Spleen (tissue), 11 donors: ENCODE results near the gene GBX1. TPM values are rescaled to one million over a fixed set of nuclear protein-coding genes. Genes with fewer than 3 reads are reported as not detected.

Experiments used
- DNase-seq: peaks from one replicate; pipeline ENCODE4 v3.0.0-alpha.2; 2020
- H3K27ac ChIP-seq, 8 donors: fragments of 200-600 bp; sonication (generic) in 7 of 8; 1 replicate in 4 of 8; 2 replicates in 4 of 8; pipeline versions ENCODE4 v1.5.0 to v1.8.0; 2016 to 2021; ENCODE audit warnings: inconsistent platforms in 4 of 8, mild to moderate bottlenecking in 4 of 8, moderate library complexity in 1 of 8
- H3K27me3 ChIP-seq, 7 donors: fragments of 200-600 bp; sonication (generic) in 6 of 7; replicated peaks in 1 of 7; 1 replicate in 4 of 7; 2 replicates in 3 of 7; pipeline versions ENCODE4 v1.5.0 to v1.8.0; 2016 to 2021; ENCODE audit warnings: inconsistent platforms in 3 of 7, mild to moderate bottlenecking in 1 of 7
- H3K36me3 ChIP-seq, 6 donors: fragments of 200-600 bp; sonication (generic) in 5 of 6; 1 replicate in 4 of 6; 2 replicates in 2 of 6; pipeline versions ENCODE4 v1.5.0 to v1.8.0; 2016 to 2021; ENCODE audit warnings: inconsistent platforms in 2 of 6
- H3K4me1 ChIP-seq, 6 donors: fragments of 200-600 bp; sonication (generic) in 5 of 6; 1 replicate in 3 of 6; 2 replicates in 3 of 6; pipeline versions ENCODE4 v1.5.0 to v1.8.0; 2016 to 2021; ENCODE audit warnings: inconsistent platforms in 3 of 6
- H3K4me3 ChIP-seq, 8 donors: fragments of 200-600 bp; sonication (generic) in 7 of 8; 1 replicate in 4 of 8; 2 replicates in 4 of 8; pipeline versions ENCODE4 v1.5.0 to v1.8.0; 2016 to 2021; ENCODE audit warnings: inconsistent platforms in 4 of 8, mild to moderate bottlenecking in 4 of 8, moderate library complexity in 2 of 8
- H3K9me3 ChIP-seq, 8 donors: fragments of 200-600 bp; sonication (generic) in 7 of 8; 1 replicate in 4 of 8; 2 replicates in 4 of 8; pipeline versions ENCODE4 v1.5.0 to v1.8.0; 2016 to 2021; ENCODE audit warnings: inconsistent platforms in 4 of 8
- POLR2A ChIP-seq, 3 donors: fragments of 450-650 bp; IDR thresholded peaks; one replicate each; pipeline ENCODE4 v1.5.1; 2017; ENCODE audit warnings: antibody characterized with exemption in 3 of 3, mild to moderate bottlenecking in 1 of 3
- POLR2AphosphoS5 ChIP-seq, 3 donors: sonication (generic); formaldehyde crosslinking; IDR thresholded peaks; one replicate each; pipeline ENCODE4 v1.5.1; 2017; ENCODE audit warnings: antibody characterized with exemption in 3 of 3
- WGBS, 5 donors: extraction: QIAGEN DNeasy Blood & Tissue Kit in 3 of 5; methylation state at CpG; one replicate each; pipeline versions ENCODE4 v1.1.5 to v1.1.7; 2013 to 2018; 5-methylcytosine and 5-hydroxymethylcytosine counted together
- intact Hi-C: fragments of 100-400 bp; cut with DNase I; formaldehyde crosslinking; loops from one replicate; pipeline ENCODE4 v1.15.0; 2023; ENCODE audit warnings: low total_unique reads
- polyA plus RNA-seq, 3 donors: library from polyadenylated mRNA; stranded (reverse); fragments of 200-250 nt; gene quantifications; one replicate each; pipeline ENCODE4 v1.2.1, GENCODE V29; 2013
- total RNA-seq, 7 donors: library from RNA; depleted of rRNA in 3 of 7; stranded (reverse); fragments of >200 nt in 3 of 7; fragmentation: NEBNext Ultra II Directional in 4 of 7; extraction: Animal tissue kit (Norgen Biotek cat#: 25700) in 4 of 7; gene quantifications; one replicate each; pipeline versions ENCODE4 v1.1.0 to v1.2.1, GENCODE V29; 2016 to 2021
- TF ChIP-seq, protein P1 (sequence below), 11 experiments: fragments of 200-600 bp in 7 of 11; fragments of 450-650 bp in 4 of 11; sonication (generic) in 4 of 11; IDR thresholded peaks in 8 of 11; conservative IDR thresholded peaks in 3 of 11; 1 replicate in 7 of 11; 2 replicates in 4 of 11; pipeline versions ENCODE4 v1.4.0 to v1.8.0; 2016 to 2021; ENCODE audit warnings: antibody characterized with exemption in 11 of 11, inconsistent platforms in 4 of 11, mild to moderate bottlenecking in 1 of 11
- donor health status: healthy with polysubstance abuse.
- donor health status: DM: no; HTN: no; CAD: no; lungs with moderate emphysema.
- donor health status: DM: no; HTN: no; CAD: no.
- donor health status: Bipolar disorder and iron deficiency.
- donor health status: healthy.
- donor health status: DM: no; HTN: no; CAD: no.
- donor health status: DM: yes; HTN: yes; CAD: no.

Gene GBX1
- total and polyA plus RNA-seq, 10 donors = not detected

DNA sequence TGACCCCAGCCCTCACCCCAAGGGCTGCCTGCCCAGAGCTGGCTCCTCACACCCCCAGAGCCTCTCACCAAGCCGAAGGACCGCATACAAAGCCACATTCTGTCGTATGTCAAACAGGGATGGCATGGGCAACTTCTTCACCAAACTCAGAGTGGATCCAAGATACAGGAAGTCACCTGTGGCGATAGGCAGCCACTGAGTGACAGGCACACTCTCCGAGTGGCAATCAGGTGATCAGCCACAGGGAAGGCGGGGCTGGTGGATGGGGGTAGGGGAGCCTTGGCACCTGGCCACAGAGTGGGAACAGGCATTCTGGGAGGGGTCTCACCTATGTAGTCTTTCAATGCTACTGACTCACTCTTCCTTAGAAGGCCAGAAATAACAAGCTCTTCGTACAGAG, 26.7 kb upstream of the GBX1 start:
- H3K27ac ChIP-seq = no peak overlapping the region
- no peaks in the 10 kb centered on the region for H3K4me1 ChIP-seq
- no peaks in the 10 kb centered on the region for H3K9me3 ChIP-seq
- no peaks in the 10 kb centered on the region for H3K36me3 ChIP-seq
- intact Hi-C loops = no loop called here
- no peak for TF ChIP-seq POLR2A (IDR thresholded peaks at IDR 0.05)
- TF ChIP-seq POLR2AphosphoS5 (IDR thresholded peaks at IDR 0.05) = no peak
- TF ChIP-seq, protein P1, sequence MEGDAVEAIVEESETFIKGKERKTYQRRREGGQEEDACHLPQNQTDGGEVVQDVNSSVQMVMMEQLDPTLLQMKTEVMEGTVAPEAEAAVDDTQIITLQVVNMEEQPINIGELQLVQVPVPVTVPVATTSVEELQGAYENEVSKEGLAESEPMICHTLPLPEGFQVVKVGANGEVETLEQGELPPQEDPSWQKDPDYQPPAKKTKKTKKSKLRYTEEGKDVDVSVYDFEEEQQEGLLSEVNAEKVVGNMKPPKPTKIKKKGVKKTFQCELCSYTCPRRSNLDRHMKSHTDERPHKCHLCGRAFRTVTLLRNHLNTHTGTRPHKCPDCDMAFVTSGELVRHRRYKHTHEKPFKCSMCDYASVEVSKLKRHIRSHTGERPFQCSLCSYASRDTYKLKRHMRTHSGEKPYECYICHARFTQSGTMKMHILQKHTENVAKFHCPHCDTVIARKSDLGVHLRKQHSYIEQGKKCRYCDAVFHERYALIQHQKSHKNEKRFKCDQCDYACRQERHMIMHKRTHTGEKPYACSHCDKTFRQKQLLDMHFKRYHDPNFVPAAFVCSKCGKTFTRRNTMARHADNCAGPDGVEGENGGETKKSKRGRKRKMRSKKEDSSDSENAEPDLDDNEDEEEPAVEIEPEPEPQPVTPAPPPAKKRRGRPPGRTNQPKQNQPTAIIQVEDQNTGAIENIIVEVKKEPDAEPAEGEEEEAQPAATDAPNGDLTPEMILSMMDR (IDR thresholded peaks at IDR 0.05 in 8 of 11, conservative IDR thresholded peaks at IDR 0.05 in 3 of 11) = no peak
- WGBS, 5 donors = 43 to 69% (median 63%) methylated on average over 3 to 7 of the region's 7 CpGs
- no peak for DNase-seq
- no peak overlapping the region for H3K4me3 ChIP-seq
- peaks cover 0 to 28% (median 3%) of the 10 kb centered on the region in 7 donors for H3K27me3 ChIP-seq

DNA sequence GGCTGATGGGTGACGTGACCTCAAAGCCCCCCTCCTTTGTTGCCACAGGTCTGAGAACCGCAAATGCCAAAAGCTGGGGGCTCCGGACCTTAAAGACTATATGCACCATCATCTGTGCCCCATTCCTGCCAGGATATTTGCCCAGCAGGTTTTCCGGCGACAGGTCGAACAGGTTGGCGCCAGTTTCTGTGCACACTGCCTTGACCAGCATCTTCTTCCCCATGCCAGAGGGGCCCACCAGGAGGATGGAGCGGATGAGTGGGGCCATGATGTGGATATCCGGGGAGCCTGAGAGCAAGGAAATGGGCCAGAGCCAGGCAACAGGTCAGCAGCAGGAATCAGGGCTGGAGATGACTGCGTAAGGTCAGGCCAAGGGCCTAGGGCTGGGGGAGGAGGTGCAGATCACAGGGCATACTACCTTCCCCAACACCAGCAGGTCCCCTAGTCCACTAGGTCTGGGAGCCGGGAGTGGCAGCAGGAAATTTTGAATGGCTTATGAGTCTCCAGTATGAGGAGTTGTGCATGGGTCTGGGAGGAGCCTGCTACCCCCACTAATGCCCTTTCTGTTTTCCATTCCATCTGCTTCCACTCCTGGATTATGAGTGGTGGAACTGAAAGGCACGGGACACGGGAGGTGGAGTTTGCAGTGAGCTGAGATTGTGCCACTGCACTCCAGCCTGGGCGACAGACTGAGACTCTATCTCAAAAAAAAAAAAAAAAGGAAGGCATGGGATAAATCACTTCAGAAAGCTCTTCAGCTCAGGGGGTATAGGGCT, 25.9 kb upstream of the GBX1 start:
- WGBS, 5 donors = 87 to 95% (median 90%) methylated on average over 14 of the region's 14 CpGs
- Histone ChIP-seq H3K4me1 (no peaks in the 10 kb centered on the region), H3K36me3 (no peaks in the 10 kb centered on the region), H3K9me3 (no peaks in the 10 kb centered on the region), H3K27ac (no peak overlapping the region), H3K4me3 (no peak overlapping the region), H3K27me3 (peaks cover 0 to 26% (median 3%) of the 10 kb centered on the region in 7 donors)
- intact Hi-C loops = no loop called here
- TF ChIP-seq POLR2A (IDR thresholded peaks at IDR 0.05) = no peak
- TF ChIP-seq POLR2AphosphoS5 (IDR thresholded peaks at IDR 0.05) = no peak
- TF ChIP-seq, protein P1 (IDR thresholded peaks at IDR 0.05 in 8 of 11, conservative IDR thresholded peaks at IDR 0.05 in 3 of 11) = no peak
- no peak for DNase-seq

DNA sequence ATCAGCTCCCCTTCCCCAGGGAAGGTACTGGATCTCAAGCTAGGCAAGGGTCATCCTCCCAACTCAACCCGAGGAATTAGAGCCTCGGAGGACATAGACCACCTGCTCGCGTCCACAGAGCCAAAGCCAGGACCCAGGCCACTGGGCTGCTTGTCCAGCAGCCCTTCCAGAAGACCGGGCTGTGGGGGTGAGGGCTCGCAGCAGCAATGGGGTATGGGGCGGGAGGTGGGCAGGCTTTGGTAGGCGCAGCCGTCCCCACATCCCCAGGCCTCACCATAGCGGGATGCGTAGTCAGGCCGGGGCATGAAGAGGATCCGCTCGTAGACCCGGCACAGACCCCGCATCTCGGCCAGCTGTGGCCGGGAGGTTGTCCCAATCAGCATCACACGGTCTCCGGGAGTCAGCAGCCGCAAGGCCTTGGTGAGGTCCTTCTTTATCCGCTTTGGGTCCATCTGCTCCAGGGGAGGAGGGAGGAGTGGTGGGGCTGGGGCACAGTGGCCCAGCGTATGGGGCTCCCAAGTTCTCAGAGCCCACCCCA, 24.6 kb upstream of the GBX1 start:
- intact Hi-C loops = no loop called here
- H3K27me3 ChIP-seq = peaks cover 0 to 26% (median 3%) of the 10 kb centered on the region in 7 donors
- DNase-seq = no peak
- TF ChIP-seq POLR2A (IDR thresholded peaks at IDR 0.05) = no peak
- no peak for TF ChIP-seq POLR2AphosphoS5 (IDR thresholded peaks at IDR 0.05)
- TF ChIP-seq, protein P1 (IDR thresholded peaks at IDR 0.05 in 8 of 11, conservative IDR thresholded peaks at IDR 0.05 in 3 of 11) = no peak
- no peak overlapping the region for H3K27ac ChIP-seq
- no peaks in the 10 kb centered on the region for H3K36me3 ChIP-seq
- 70 to 98% (median 96%) methylated on average over 2 to 23 of the region's 23 CpGs for WGBS, 5 donors
- no peaks in the 10 kb centered on the region for H3K9me3 ChIP-seq
- H3K4me1 ChIP-seq = no peaks in the 10 kb centered on the region
- no peak overlapping the region for H3K4me3 ChIP-seq

DNA sequence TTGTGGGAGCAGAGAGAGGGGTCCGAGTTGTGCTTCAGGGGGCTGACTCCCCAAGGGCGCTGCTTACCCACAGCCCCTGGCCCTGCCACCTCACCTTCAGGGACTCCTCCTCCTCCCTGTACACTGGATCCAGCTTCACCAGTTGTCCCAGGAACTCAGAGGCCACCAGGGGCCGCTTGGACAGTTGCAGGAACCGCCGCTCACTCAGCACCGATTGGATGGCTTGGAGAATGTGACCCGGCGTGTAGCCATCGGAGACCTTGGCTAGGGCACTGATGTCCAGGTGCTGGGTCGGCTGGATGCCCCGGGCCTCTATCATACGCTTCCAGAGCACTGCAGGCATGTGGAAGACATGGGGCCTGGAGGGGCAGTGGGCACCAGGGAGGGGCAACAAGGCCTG, 24.1 kb upstream of the GBX1 start:
- H3K4me3 ChIP-seq = no peak overlapping the region
- H3K4me1 ChIP-seq = no peaks in the 10 kb centered on the region
- DNase-seq = no peak
- 73 to 86% (median 81%) methylated on average over 7 to 12 of the region's 12 CpGs for WGBS, 5 donors
- TF ChIP-seq, protein P1 (IDR thresholded peaks at IDR 0.05 in 8 of 11, conservative IDR thresholded peaks at IDR 0.05 in 3 of 11) = no peak
- no peak for TF ChIP-seq POLR2A (IDR thresholded peaks at IDR 0.05)
- TF ChIP-seq POLR2AphosphoS5 (IDR thresholded peaks at IDR 0.05) = no peak
- no peaks in the 10 kb centered on the region for H3K9me3 ChIP-seq
- no peaks in the 10 kb centered on the region for H3K36me3 ChIP-seq
- H3K27ac ChIP-seq = no peak overlapping the region
- intact Hi-C loops = no loop called here
- peaks cover 0 to 24% (median 3%) of the 10 kb centered on the region in 7 donors for H3K27me3 ChIP-seq
